AG04450 (cell line): ENCODE data around the gene BBOF1. TPM values are rescaled to one million over a fixed set of nuclear protein-coding genes. Genes with fewer than 3 reads are reported as not detected.
A peak's percentile ranks its signal among the peaks of the same experiment; 100 is the strongest.

Experiments used
- CTCF ChIA-PET: fragments of 300-600, 350-600 bp; formaldehyde crosslinking; extraction: SDS; loops from one replicate; lab custom pipeline; 2022; ENCODE audit warnings: antibody characterized with exemption, inconsistent platforms; lab: Charles Lee
- POLR2A ChIA-PET: fragments of 350-600 bp; formaldehyde crosslinking; extraction: SDS; loops from one replicate; lab custom pipeline; 2021; ENCODE audit warnings: antibody characterized with exemption, inconsistent platforms; lab: Yijun Ruan, JAX
- DNase-seq: peaks from one replicate; pipeline ENCODE4 v3.0.0-alpha.2; 2011; ENCODE audit warnings: low read depth, low spot score
- H3K27ac ChIP-seq: one replicate; pipeline ENCODE4 v1.5.1; 2012; ENCODE audit warnings: low read depth, low read length, control low read depth
- H3K27me3 ChIP-seq: one replicate; pipeline ENCODE4 v1.6.0; 2012; ENCODE audit warnings: low read length; ENCODE audit not compliant: control insufficient read depth, insufficient read depth
- H3K4me3 ChIP-seq: 2 replicates; pipeline ENCODE4 v1.5.1; 2011; ENCODE audit warnings: mild to moderate bottlenecking, low read depth, low read length, control low read depth
- H3K9me3 ChIP-seq: 2 replicates; pipeline ENCODE4 v1.5.1; 2012; ENCODE audit warnings: low read length; ENCODE audit not compliant: control insufficient read depth, insufficient read depth
- CTCF ChIP-seq: IDR thresholded peaks from 2 replicates; pipeline ENCODE4 v1.5.1; 2011; ENCODE audit warnings: low read depth, low read length, control low read depth, inconsistent platforms
- polyA plus RNA-seq: library from polyadenylated mRNA; depleted of rRNA; stranded (reverse); fragments of >200 nt; gene quantifications from 2 replicates; pipeline ENCODE4 v1.2.3, GENCODE V29; 2011

Gene BBOF1
- polyA plus RNA-seq, 1 experiment, result 6.7 TPM

GRCh38 chr14:74080820-74081460 lies 61.8 kb downstream of the BBOF1 start:
- no peak overlapping the region for H3K4me3 ChIP-seq
- no peak overlapping the region for H3K27ac ChIP-seq
- no peak for DNase-seq
- no peaks in the 10 kb centered on the region for H3K27me3 ChIP-seq
- POLR2A ChIA-PET, result no interaction called here
- no peak for TF ChIP-seq CTCF
- CTCF ChIA-PET, result no interaction called here
- no peaks in the 10 kb centered on the region; the same call in 1 of the 2 replicates for H3K9me3 ChIP-seq

- no peak for TF ChIP-seq CTCF
- H3K27me3 ChIP-seq, result no peaks in the 10 kb centered on the region
- H3K9me3 ChIP-seq, result no peaks in the 10 kb centered on the region; the same call in 1 of the 2 replicates
- H3K4me3 ChIP-seq, result no peak overlapping the region
- ChIA-PET POLR2A (no interaction called here), CTCF (no interaction called here)
- no peak for DNase-seq
- no peak overlapping the region for H3K27ac ChIP-seq
Observed at GRCh38 chr14:74081491-74081890, 62.3 kb downstream of the BBOF1 start.

GRCh38 chr14:74083161-74083560 lies 64.0 kb downstream of the BBOF1 start:
- POLR2A ChIA-PET, result no interaction called here
- CTCF ChIA-PET, result no interaction called here
- peak overlapping the region; percentile 90 for H3K4me3 ChIP-seq

GRCh38 chr14:74083784-74084276 lies 64.7 kb downstream of the BBOF1 start:
- ChIA-PET CTCF (no interaction called here), POLR2A (no interaction called here)
- TF ChIP-seq CTCF, result no peak
- H3K9me3 ChIP-seq, result no peaks in the 10 kb centered on the region; the same call in 1 of the 2 replicates
- peak overlapping the region; percentile 57 for H3K27ac ChIP-seq
- no peaks in the 10 kb centered on the region for H3K27me3 ChIP-seq
- peak overlapping the region; percentile 90 for H3K4me3 ChIP-seq
- DNase-seq, result no peak

More at GRCh38 chr14:74083161-74083560, 64.0 kb downstream of the BBOF1 start:
- H3K27me3 ChIP-seq, result no peaks in the 10 kb centered on the region
- DNase-seq, result no peak
- H3K9me3 ChIP-seq, result no peaks in the 10 kb centered on the region; the same call in 1 of the 2 replicates
- no peak for TF ChIP-seq CTCF
- H3K27ac ChIP-seq, result no peak overlapping the region

GRCh38 chr14:74084277-74085046 lies 65.3 kb downstream of the BBOF1 start, which contains the start of the genes ALDH6A1 and LIN52:
TSS of gene ALDH6A1 (minus strand) at chr14:74084453. CDS start at chr14:74084394, 59 bp downstream.
TSS of gene LIN52 (plus strand) at chr14:74084956. CDS start at chr14:74084975, 19 bp downstream.
- no peaks in the 10 kb centered on the region; the same call in 1 of the 2 replicates for H3K9me3 ChIP-seq
- no peaks in the 10 kb centered on the region for H3K27me3 ChIP-seq
- H3K4me3 ChIP-seq, result peak within 1 kb of the TSS; percentile 90
- H3K27ac ChIP-seq, result peak within 1 kb of the TSS; percentile 80
- POLR2A ChIA-PET, result no interaction called here
- CTCF ChIA-PET, result no interaction called here
- peak; percentile 11; the same call in 1 of the 2 replicates for TF ChIP-seq CTCF
- DNase-seq, result peak; percentile 100
